HG03457 (cell line): ENCODE data around the gene PTCD1.
A peak's percentile ranks its signal among the peaks of the same experiment; 100 is the strongest.

Source experiments
- ATAC-seq: cut with Tn5 transposase; IDR thresholded peaks from one replicate; pipeline ENCODE4 v1.9.1; 2021; ENCODE audit warnings: moderate number of reproducible peaks; ENCODE audit not compliant: unreplicated experiment

The PTCD1 gene

DNA sequence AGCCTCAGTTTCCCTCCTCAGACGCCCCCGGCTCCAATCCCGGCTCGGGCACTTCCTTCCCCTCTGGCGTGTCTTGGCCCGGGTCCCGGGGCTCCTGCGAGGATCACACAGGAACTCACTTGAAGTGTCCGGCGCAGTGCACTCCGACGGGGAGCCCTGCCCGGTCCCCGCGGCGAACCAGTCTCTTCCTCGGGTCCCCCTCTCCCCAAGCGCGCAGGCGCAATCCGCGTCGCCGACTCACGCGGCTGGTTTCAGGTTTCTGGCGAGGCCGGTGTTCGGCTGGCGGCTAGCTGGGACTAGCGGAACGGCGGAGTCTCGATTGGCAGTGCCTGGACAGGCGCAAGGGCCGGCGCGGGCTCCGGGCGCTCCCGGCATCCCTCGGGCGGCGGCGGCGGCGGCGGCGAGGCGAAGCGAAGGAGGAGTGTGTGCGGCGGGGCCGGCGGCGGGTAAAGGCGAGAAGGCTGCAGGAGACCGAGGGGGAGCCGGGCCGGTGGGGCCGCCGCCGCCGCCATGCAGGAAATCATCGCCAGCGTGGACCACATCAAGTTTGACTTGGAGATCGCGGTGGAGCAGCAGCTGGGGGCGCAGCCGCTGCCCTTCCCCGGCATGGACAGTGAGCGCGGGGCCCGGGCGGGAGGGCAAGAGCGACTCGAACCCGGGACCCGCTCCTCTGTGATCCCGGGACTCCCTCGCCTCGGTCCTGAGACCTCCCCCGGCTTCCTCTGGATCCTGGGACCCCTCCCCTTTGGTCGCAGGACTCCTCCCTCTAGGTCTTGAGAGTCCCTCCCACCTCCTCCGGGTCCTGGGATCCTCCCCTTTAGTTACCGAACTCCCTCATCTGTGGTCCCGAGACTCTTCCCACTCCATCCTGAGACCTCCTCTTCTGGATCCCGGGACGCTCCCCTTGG lies at the start of gene PTCD1, which contains the start of gene CPSF4:
PTCD1 (minus strand) TSS at position 226 of the 908 bp plus-strand sequence. CDS start 3,556 bp downstream, outside the sequence.
CPSF4 (plus strand) TSS at position 371 of the 908 bp plus-strand sequence; CDS start at position 511, 140 bp downstream.
- ATAC-seq, result peak; percentile 76

DNA sequence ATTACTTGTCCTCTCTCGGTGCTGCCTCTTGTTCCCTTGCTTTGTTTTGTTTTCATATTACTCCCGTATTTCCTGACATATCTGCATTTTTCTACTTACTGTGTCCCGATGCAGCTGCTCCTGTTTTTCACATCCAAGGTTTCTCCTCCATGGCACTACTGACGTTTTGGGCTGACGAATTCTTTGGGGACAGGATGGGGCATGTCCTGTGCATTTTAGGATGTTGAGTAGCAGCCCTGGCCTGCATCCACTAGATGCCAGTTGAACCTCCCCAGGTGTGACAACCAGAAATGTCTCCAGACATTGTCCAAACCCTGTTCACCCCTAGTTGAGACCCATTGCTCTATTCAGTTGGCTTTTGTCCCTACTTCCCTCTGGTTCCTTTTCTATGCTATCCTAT lies 46.5 kb upstream of the PTCD1 start:
- ATAC-seq, result no peak

DNA sequence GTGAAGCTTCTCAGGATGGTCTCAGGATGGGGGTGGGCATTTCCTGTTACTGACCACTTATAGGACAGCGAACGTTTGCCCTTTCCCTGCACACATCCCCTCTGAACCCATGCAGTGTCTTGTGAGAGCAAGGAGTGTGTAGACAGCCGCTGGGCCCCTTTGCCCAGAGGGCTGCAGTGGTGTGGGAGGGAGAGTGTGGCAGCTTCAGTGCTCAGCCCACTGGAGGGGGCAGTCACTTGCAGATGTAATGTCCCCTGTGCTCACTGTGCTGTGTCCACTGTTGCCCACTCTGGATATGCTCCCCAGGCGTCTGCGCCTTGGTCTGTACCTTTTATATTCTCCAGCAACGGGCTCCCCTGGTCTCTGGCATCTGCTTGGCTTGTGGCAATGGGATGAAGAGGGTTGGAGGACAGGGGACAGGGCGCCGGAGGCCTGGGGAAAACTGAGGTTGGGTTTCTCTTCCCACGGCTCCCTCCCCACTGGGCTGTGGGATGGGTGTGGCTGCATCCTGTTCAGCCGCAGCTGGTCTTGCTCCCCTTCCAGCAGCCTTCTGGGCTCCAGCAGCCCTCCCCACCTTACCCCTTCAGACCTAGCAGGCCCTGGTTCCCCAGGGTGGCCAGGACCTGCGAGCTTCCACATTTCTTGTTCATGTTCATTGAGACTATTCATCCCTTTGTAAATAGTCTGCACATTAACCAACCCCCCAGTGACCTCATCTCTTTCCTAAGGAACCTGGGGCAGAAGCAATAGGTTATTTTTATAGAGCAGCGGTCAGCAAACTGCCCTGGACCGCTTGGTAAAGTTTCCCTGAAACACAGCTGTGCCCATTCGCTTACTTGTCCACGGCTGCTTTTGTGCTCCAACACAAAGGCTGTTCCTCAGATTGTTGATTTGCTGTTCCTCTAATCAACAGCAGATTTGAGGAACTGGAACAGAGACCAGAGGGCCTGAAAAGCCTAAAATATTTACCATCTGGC lies 40.2 kb upstream of the PTCD1 start:
- ATAC-seq, result no peak

DNA sequence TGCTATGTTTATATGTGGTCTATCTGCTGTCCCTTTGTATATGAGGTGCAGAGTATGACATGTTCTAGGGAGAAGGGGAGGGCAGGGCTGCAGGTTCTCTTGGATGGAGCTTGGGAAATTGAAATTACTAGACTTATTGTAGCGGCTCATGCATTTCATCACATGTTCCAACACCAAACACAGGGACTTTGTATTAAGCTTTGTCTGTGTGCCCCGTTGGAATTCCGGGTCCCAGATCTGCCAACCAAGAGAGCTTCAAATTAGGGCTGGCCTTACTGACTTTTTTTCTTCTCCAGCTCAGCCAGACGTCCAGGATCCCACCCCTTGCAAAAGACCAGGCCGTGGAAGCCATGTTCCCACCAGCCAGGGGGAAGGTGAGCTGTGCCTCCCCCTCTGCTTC lies 37.5 kb upstream of the PTCD1 start:
- no peak for ATAC-seq

- ATAC-seq, result no peak
Observed at GRCh38 chr7:99473315-99473596, 34.7 kb upstream of the PTCD1 start.

- peak; percentile 74 for ATAC-seq
Observed at GRCh38 chr7:99472561-99473314, 34.1 kb upstream of the PTCD1 start, which contains the start of gene ZNF789. ZNF789 (plus strand) TSS chr7:99472890; CDS start chr7:99476457, 3,567 bp downstream.

GRCh38 chr7:99469381-99470065 lies 30.9 kb upstream of the PTCD1 start:
- ATAC-seq, result no peak

DNA sequence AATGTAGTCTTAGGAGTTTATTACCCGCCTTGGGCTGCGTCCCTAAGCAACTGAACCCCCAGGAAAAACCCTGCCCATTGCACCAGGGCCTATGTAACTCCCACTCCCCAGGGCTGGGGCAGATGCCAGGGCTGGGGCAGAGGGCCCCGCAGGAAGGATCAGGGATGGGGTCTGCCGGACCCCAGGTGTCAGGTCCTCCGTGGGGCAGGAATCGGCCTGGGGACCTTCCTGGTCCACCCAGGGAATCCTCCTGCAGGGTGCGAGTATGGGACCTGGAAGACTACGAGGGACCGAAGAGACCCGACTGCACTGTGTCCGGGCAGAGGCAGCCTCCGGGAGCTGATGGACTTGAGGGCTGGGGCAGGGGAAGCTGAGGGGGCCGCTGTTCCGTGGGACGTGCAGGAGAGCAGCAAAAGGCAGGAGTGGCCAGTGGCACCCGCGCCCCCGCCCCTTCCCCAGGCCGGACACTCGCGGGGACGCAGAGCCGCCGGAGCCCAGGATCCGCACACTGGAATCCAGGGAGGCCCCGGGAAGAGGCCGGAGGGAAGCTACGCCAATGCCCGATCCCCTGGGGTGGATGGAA lies 29.8 kb upstream of the PTCD1 start:
- no peak for ATAC-seq

DNA sequence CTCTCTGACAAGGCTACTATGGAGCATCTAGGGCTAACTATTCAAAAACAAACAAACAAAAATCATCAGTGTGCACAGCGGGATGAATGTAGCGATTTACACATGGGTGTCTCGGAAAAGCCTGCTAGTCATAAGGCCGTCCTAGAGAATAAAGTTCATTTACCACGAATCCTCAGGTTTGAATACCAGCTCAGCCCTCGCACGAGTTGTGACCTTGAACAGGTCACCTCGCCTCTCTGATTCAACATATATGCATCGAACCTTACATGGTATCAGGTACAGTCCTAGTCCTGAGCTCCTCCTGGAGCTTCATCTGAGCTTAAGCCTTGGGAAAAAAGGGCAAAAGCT lies 26.8 kb upstream of the PTCD1 start:
- ATAC-seq, result no peak

GRCh38 chr7:99461221-99461620 lies 22.6 kb upstream of the PTCD1 start:
- no peak for ATAC-seq

DNA sequence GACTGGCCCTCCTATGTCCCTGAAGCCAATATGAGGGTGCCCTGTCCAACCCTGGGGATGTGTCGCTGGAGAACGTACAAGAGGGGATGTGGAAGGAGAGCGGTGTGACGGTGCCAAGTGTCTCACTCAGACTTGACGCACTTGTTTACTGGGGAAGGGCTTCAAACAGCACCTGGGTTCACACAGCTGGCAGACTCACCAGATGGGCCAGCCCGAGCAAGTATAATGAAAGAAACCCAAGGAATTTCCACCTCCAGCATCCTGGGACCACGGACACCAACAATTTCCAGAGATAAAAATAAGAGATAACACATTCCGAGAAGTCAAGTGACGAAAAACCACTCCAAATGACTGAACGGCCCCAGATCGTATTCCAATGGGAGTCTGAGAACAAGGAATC lies 22.1 kb upstream of the PTCD1 start:
- ATAC-seq, result no peak

DNA sequence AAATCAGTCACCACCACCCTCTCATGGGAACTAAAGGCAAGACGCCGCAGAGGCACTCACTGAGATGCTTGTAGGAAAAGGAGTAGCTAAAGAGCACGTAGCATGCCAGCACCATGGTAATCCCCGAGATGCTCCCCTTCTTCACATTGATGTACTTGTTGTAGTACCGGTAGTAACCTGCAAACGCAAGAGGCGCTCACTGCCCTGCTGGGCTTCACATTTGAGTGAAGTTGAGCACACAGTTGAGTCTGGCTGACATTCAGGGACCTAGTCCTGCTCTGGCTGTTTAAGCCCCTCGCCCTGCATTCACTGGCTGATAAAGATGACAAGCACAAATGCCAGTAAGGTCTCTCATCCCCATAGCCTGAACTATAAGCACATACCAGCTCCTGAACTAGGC lies 20.5 kb upstream of the PTCD1 start:
- no peak for ATAC-seq

GRCh38 chr7:99457650-99458493 lies 19.3 kb upstream of the PTCD1 start:
- no peak for ATAC-seq

- no peak for ATAC-seq
Observed at GRCh38 chr7:99457050-99457649, 18.6 kb upstream of the PTCD1 start.

DNA sequence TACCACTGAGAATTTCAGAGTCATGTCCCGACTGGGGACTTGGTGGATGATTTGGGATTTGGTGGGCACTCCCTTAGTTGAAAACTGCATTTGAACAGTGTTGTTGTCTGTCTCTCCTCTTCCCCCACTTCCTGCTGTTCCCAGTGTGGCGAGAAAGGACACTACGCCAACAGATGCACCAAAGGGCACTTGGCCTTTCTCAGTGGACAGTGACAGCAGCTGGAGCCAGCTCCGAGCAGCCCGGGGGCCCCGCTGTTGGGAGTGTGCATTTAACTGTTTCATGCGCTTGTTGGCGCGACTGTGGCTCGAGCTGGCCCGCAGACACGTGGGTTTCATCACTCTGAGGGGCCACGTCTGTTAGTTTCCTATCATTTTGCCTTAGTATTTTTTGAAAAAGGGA lies 17.7 kb upstream of the PTCD1 start:
- no peak for ATAC-seq

GRCh38 chr7:99455874-99456273 lies 17.3 kb upstream of the PTCD1 start:
- no peak for ATAC-seq

- no peak for ATAC-seq
Observed at GRCh38 chr7:99453105-99453504, 14.5 kb upstream of the PTCD1 start.

DNA sequence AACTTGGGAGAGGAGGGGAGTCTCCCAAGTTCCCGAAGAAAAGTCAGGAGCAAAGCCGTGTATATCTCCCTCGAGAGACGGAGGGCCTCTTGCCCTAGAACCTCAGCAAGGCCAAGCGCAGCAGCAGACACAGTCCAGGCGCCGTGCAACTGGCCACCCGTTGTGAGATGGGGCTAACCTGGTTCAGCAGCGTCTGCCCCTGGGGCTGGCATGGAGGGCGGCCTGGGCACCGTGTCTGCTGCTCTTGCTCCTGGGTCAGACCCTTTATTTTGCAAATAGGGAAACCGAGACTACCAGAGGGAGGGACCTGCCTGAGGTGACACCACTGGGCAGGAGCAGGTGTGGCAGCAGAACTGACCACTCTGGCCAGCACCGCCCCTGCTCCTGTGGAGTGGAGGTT lies 13.9 kb upstream of the PTCD1 start:
- no peak for ATAC-seq

GRCh38 chr7:99451936-99452335 lies 13.3 kb upstream of the PTCD1 start:
- ATAC-seq, result no peak
